Mucosa of descending colon (tissue), 3 donors: ENCODE data around the gene ZFP69B. TPM values are rescaled to one million over a fixed set of nuclear protein-coding genes. Genes with fewer than 3 reads are reported as not detected.
A peak's percentile ranks its signal among the peaks of the same experiment; 100 is the strongest.

Source experiments
- ATAC-seq: fragments of 200-7000 bp; cut with Tn5 transposase; one replicate; pipeline ENCODE4 v1.9.1; 2020; ENCODE audit warnings: mild to moderate bottlenecking, moderate library complexity
- DNase-seq, 3 donors: peaks; one replicate each; pipeline ENCODE4 v3.0.0-alpha.2; 2020
- H3K36me3 ChIP-seq: fragments of 200-600 bp; one replicate; pipeline ENCODE4 v1.8.0; 2021; ENCODE audit warnings: low read depth, mild to moderate bottlenecking
- H3K4me1 ChIP-seq: fragments of 200-600 bp; one replicate; pipeline ENCODE4 v1.8.0; 2021; ENCODE audit warnings: low read depth, mild to moderate bottlenecking
- H3K4me3 ChIP-seq: fragments of 200-600 bp; one replicate; pipeline ENCODE4 v1.8.0; 2021; ENCODE audit warnings: mild to moderate bottlenecking
- H3K9me3 ChIP-seq: fragments of 200-600 bp; one replicate; pipeline ENCODE4 v1.8.0; 2021; ENCODE audit warnings: mild to moderate bottlenecking
- CTCF ChIP-seq: fragments of 200-600 bp; IDR thresholded peaks from one replicate; pipeline ENCODE4 v1.8.0; 2022; ENCODE audit warnings: antibody characterized with exemption, mild to moderate bottlenecking
- intact Hi-C, 2 donors: fragments of 100-400 bp; cut with DNase I in 1 of 2; cut with micrococcal nuclease in 1 of 2; formaldehyde crosslinking; loops; one replicate each; pipeline versions ENCODE4 v1.11.0 to v1.11.1; 2022; cut with DNase I, micrococcal nuclease
- total RNA-seq, 3 donors: library from RNA; stranded (reverse); fragmentation: NEBNext Ultra II Directional in 2 of 3; extraction: Animal tissue kit (Norgen Biotek cat#: 25700) in 2 of 3; gene quantifications; one replicate each; pipeline versions ENCODE4 v1.2.1 to v1.2.4, GENCODE V29; 2021 to 2023
- donor health status: DM: no; HTN: no; CAD: no; lungs with moderate emphysema.
- donor health status: DM: no; HTN: no; CAD: no.
- donor health status: DM: no; HTN: yes; CAD: no.

Gene ZFP69B
- total RNA-seq, 3 donors from 2014 or later, result 1.4 to 2.1 (median 2.1) TPM

GRCh38 chr1:40416709-40417108 is 33.6 kb upstream of the ZFP69B start:
- intact Hi-C loops, result no loop called here
- H3K4me1 ChIP-seq, result no peaks in the 10 kb centered on the region
- H3K36me3 ChIP-seq, result no peaks in the 10 kb centered on the region
- H3K9me3 ChIP-seq, result no peaks in the 10 kb centered on the region
- TF ChIP-seq CTCF, result no peak
- DNase-seq (no peak), ATAC-seq (no peak)
- no peak overlapping the region for H3K4me3 ChIP-seq

GRCh38 chr1:40421431-40422384 is 28.6 kb upstream of the ZFP69B start:
- Histone ChIP-seq H3K4me3 (no peak overlapping the region), H3K9me3 (no peaks in the 10 kb centered on the region), H3K4me1 (no peaks in the 10 kb centered on the region), H3K36me3 (no peaks in the 10 kb centered on the region)
- intact Hi-C loops, result no loop called here
- ATAC-seq (no peak), DNase-seq (peak in 1 of 3 donors; percentile 17)
- TF ChIP-seq CTCF, result no peak

- no peaks in the 10 kb centered on the region for H3K36me3 ChIP-seq
- no peak for TF ChIP-seq CTCF
- no peak overlapping the region for H3K4me3 ChIP-seq
- intact Hi-C loops, result no loop called here
- ATAC-seq, result no peak
- DNase-seq, result no peak
- no peaks in the 10 kb centered on the region for H3K4me1 ChIP-seq
- H3K9me3 ChIP-seq, result no peaks in the 10 kb centered on the region
These were observed 27.5 kb upstream of the ZFP69B start for GRCh38 chr1:40422630-40423263.

GRCh38 chr1:40423264-40423642 is 27.0 kb upstream of the ZFP69B start:
- H3K4me3 ChIP-seq, result no peak overlapping the region
- DNase-seq, result no peak
- H3K4me1 ChIP-seq, result no peaks in the 10 kb centered on the region
- peak; percentile 20 for ATAC-seq
- no peak for TF ChIP-seq CTCF
- no peaks in the 10 kb centered on the region for H3K9me3 ChIP-seq
- intact Hi-C loops, result no loop called here
- no peaks in the 10 kb centered on the region for H3K36me3 ChIP-seq

- no peak for ATAC-seq
- Histone ChIP-seq H3K4me1 (no peaks in the 10 kb centered on the region), H3K36me3 (no peaks in the 10 kb centered on the region), H3K9me3 (no peaks in the 10 kb centered on the region), H3K4me3 (no peak overlapping the region)
- DNase-seq, result no peak
- intact Hi-C loops, result no loop called here
- no peak for TF ChIP-seq CTCF
These were observed 26.2 kb upstream of the ZFP69B start for GRCh38 chr1:40423951-40424618.
